Neural progenitor cell (in vitro differentiated cells): Measurements from ENCODE around the gene HIKESHI. TPM values are rescaled to one million over a fixed set of nuclear protein-coding genes. Genes with fewer than 3 reads are reported as not detected.

Experiments
- DNase-seq: peaks from one replicate; pipeline ENCODE4 v3.0.0-alpha.2; 2016; ENCODE audit warnings: low spot score
- H2AFZ ChIP-seq: fragments of 200-600 bp; sonication (generic); replicated peaks from 2 replicates; pipeline ENCODE4 v1.6.1; 2016; ENCODE audit warnings: antibody characterized with exemption
- H3F3A ChIP-seq: fragments of 200-600 bp; sonication (generic); 2 replicates; pipeline ENCODE4 v1.6.1; 2016; ENCODE audit warnings: antibody characterized with exemption, low read depth
- H3K27ac ChIP-seq: fragments of 200-600 bp; sonication (generic); 2 replicates; pipeline ENCODE4 v1.5.1; 2016; ENCODE audit warnings: mild to moderate bottlenecking
- H3K27me3 ChIP-seq: fragments of 200-600 bp; sonication (generic); 2 replicates; pipeline ENCODE4 v1.6.1; 2016; ENCODE audit warnings: mild to moderate bottlenecking, moderate library complexity
- H3K36me3 ChIP-seq: fragments of 200-600 bp; sonication (generic); 2 replicates; pipeline ENCODE4 v1.5.1; 2016
- H3K4me1 ChIP-seq: fragments of 200-600 bp; sonication (generic); 2 replicates; pipeline ENCODE4 v1.6.1; 2016; ENCODE audit warnings: mixed run types
- H3K4me2 ChIP-seq: fragments of 200-600 bp; sonication (generic); 2 replicates; pipeline ENCODE4 v1.6.1; 2016
- H3K4me3 ChIP-seq: fragments of 200-600 bp; sonication (generic); 2 replicates; pipeline ENCODE4 v1.5.1; 2016
- H3K79me2 ChIP-seq: fragments of 200-600 bp; sonication (generic); 2 replicates; pipeline ENCODE4 v1.6.1; 2016; ENCODE audit warnings: low read depth
- H3K9ac ChIP-seq: fragments of 200-600 bp; sonication (generic); 2 replicates; pipeline ENCODE4 v1.6.1; 2016
- H3K9me3 ChIP-seq: fragments of 200-600 bp; sonication (generic); 2 replicates; pipeline ENCODE4 v1.5.1; 2016; ENCODE audit warnings: low read depth
- H4K20me1 ChIP-seq: fragments of 200-600 bp; sonication (generic); 2 replicates; pipeline ENCODE4 v1.6.1; 2016; ENCODE audit warnings: low read depth
- H3K27ac Mint-ChIP-seq: 3 replicates; pipeline ENCODE4 v1.8.0; 2021; ENCODE audit warnings: mixed read lengths
- H3K27me3 Mint-ChIP-seq: 2 replicates; pipeline ENCODE4 v1.8.0; 2022; ENCODE audit warnings: low read depth, mild to moderate bottlenecking, inconsistent platforms, moderate library complexity, mixed read lengths; ENCODE audit not compliant: insufficient read depth
- H3K36me3 Mint-ChIP-seq: 3 replicates; pipeline ENCODE4 v1.8.0; 2021; ENCODE audit warnings: mixed read lengths
- H3K4me1 Mint-ChIP-seq: 3 replicates; pipeline ENCODE4 v1.8.0; 2021; ENCODE audit warnings: mixed read lengths
- H3K4me3 Mint-ChIP-seq: 3 replicates; pipeline ENCODE4 v1.8.0; 2021; ENCODE audit warnings: mild to moderate bottlenecking, moderate library complexity, mixed read lengths
- H3K9me3 Mint-ChIP-seq: 3 replicates; pipeline ENCODE4 v1.8.0; 2020; ENCODE audit warnings: mixed read lengths
- CTCF ChIP-seq: fragments of 200-600 bp; sonication (generic); IDR thresholded peaks from 2 replicates; pipeline ENCODE4 v1.5.1; 2017; ENCODE audit warnings: antibody characterized with exemption, mild to moderate bottlenecking
- EZH2 ChIP-seq: fragments of 200-600 bp; sonication (generic); IDR thresholded peaks from 2 replicates; pipeline ENCODE4 v1.6.1; 2017; ENCODE audit warnings: antibody characterized with exemption, mild to moderate bottlenecking, moderate library complexity
- EZH2phosphoT487 ChIP-seq: fragments of 200-600 bp; sonication (generic); IDR thresholded peaks from 2 replicates; pipeline ENCODE4 v1.6.1; 2017; ENCODE audit warnings: antibody characterized with exemption
- total RNA-seq: library from RNA; depleted of rRNA; stranded (reverse); fragments of >200 nt; gene quantifications from 2 replicates; pipeline ENCODE4 v1.2.3, GENCODE V29; 2015; ENCODE audit warnings: low replicate concordance

Gene HIKESHI
- total RNA-seq, 1 donor from 2014 or later: 87.2 TPM

DNA sequence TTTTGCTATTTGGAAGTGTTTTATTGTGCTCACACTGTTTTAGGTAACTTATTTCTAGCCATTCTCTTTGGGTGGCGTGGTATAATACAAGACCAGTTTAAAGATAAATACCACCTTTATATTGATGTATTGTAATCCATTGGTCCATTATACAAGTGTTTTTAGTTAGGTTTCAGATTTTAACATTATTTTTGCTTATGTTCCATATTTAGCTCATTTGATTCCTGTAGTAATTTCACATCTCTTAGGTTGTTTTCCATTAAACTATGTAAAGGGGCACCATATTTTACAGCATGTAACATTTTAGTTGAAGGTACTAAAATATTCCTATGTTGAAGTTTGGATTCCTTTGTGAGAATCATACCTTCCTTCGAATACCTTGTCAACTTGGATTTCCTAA, 37.4 kb upstream of the HIKESHI start:
- no peak overlapping the region for H3K9ac ChIP-seq
- no peak overlapping the region for H3K4me3 Mint-ChIP-seq
- no peaks in the 10 kb centered on the region for H3F3A ChIP-seq
- no peaks in the 10 kb centered on the region for H3K4me1 Mint-ChIP-seq
- H4K20me1 ChIP-seq: no peaks in the 10 kb centered on the region
- H3K9me3 ChIP-seq: no peaks in the 10 kb centered on the region
- TF ChIP-seq EZH2 (no peak), EZH2phosphoT487 (no peak), CTCF (no peak)
- no peaks in the 10 kb centered on the region for H3K27me3 ChIP-seq
- H3K9me3 Mint-ChIP-seq: no peaks in the 10 kb centered on the region
- H2AFZ ChIP-seq: no peak overlapping the region
- DNase-seq: no peak
- H3K4me2 ChIP-seq: no peak overlapping the region
- peaks cover under 1% of the 10 kb centered on the region for H3K79me2 ChIP-seq
- no peak overlapping the region for H3K27ac Mint-ChIP-seq
- H3K27me3 Mint-ChIP-seq: no peaks in the 10 kb centered on the region
- H3K36me3 ChIP-seq: peaks cover 7% of the 10 kb centered on the region
- peaks cover 30% of the 10 kb centered on the region for H3K36me3 Mint-ChIP-seq
- no peaks in the 10 kb centered on the region for H3K4me1 ChIP-seq
- H3K4me3 ChIP-seq: no peak overlapping the region
- no peak overlapping the region for H3K27ac ChIP-seq

GRCh38 chr11:86265194-86265593, 36.8 kb upstream of the HIKESHI start:
- Histone ChIP-seq H3F3A (no peaks in the 10 kb centered on the region), H3K27me3 (no peaks in the 10 kb centered on the region), H3K4me3 (no peak overlapping the region), H3K9ac (no peak overlapping the region), H3K4me2 (no peak overlapping the region), H3K4me1 (no peaks in the 10 kb centered on the region), H3K27ac (no peak overlapping the region), H3K36me3 (peaks cover 7% of the 10 kb centered on the region), H2AFZ (no peak overlapping the region), H4K20me1 (no peaks in the 10 kb centered on the region), H3K79me2 (peaks cover 6% of the 10 kb centered on the region), H3K9me3 (no peaks in the 10 kb centered on the region)
- Mint-ChIP-seq H3K36me3 (peaks cover 33% of the 10 kb centered on the region), H3K4me3 (no peak overlapping the region), H3K9me3 (no peaks in the 10 kb centered on the region), H3K27me3 (no peaks in the 10 kb centered on the region), H3K27ac (no peak overlapping the region), H3K4me1 (no peaks in the 10 kb centered on the region)
- DNase-seq: no peak
- TF ChIP-seq EZH2: no peak
- TF ChIP-seq EZH2phosphoT487: no peak
- TF ChIP-seq CTCF: no peak

DNA sequence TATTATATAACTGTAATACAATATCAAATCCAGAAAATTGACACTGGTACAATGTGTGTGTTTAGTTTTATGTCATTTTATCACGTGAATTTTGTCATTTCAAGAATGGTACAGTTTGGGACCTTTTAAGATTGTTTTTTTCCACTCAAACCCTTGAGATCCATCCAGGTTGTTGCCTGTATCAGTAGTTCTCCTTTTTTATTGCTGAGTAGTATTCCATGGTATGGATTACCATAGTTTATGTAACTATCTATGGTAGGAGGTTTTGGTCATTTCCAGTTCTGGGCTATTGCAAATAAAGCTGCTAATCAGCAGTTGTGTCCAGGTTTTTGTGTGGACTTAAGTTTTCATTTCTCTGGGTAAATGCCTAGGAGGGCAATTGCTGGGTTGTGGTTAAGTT, 32.4 kb upstream of the HIKESHI start:
- Histone ChIP-seq H3K27me3 (no peaks in the 10 kb centered on the region), H3F3A (no peaks in the 10 kb centered on the region), H3K79me2 (peaks cover 49% of the 10 kb centered on the region), H2AFZ (no peak overlapping the region), H3K9me3 (no peaks in the 10 kb centered on the region), H3K27ac (no peak overlapping the region), H3K4me3 (no peak overlapping the region), H4K20me1 (peaks cover under 1% of the 10 kb centered on the region), H3K4me2 (no peak overlapping the region), H3K36me3 (peaks cover 7% of the 10 kb centered on the region), H3K4me1 (no peaks in the 10 kb centered on the region), H3K9ac (no peak overlapping the region)
- H3K4me3 Mint-ChIP-seq: no peak overlapping the region
- H3K27ac Mint-ChIP-seq: no peak overlapping the region
- peaks cover 33% of the 10 kb centered on the region for H3K36me3 Mint-ChIP-seq
- no peak for TF ChIP-seq EZH2phosphoT487
- no peak for TF ChIP-seq CTCF
- TF ChIP-seq EZH2: no peak
- no peaks in the 10 kb centered on the region for H3K4me1 Mint-ChIP-seq
- no peak for DNase-seq
- H3K9me3 Mint-ChIP-seq: no peaks in the 10 kb centered on the region
- no peaks in the 10 kb centered on the region for H3K27me3 Mint-ChIP-seq
